Renal cortex interstitium (tissue), 11 donors: ENCODE data around the gene PRR18. TPM values are rescaled to one million over a fixed set of nuclear protein-coding genes. Genes with fewer than 3 reads are reported as not detected.

Source experiments
- DNase-seq, 11 donors: peaks; one replicate each; pipeline ENCODE4 v3.0.0-alpha.2; 2013; ENCODE audit warnings: low read depth in 9 of 11, low spot score in 4 of 11; ENCODE audit errors: extremely low read depth in 1 of 11
- polyA plus RNA-seq, 3 donors: library from polyadenylated mRNA; unstranded; fragments of 120-200 nt; gene quantifications; one replicate each; pipeline ENCODE4 v1.2.1, GENCODE V29; 2013; ENCODE audit not compliant: insufficient read length in 3 of 3

The PRR18 gene
- polyA plus RNA-seq, 3 donors: 0.22 to 0.45 (median 0.27) TPM

- no peak for DNase-seq
Observed at GRCh38 chr6:166258854-166259276, 49.3 kb downstream of the PRR18 start.

GRCh38 chr6:166257911-166258318 is 50.3 kb downstream of the PRR18 start:
- no peak for DNase-seq

Other genes with a start within 250 kb of the PRR18 start
- under 1 TPM in 2 of 3 donors, not detected in 1; 0.06 to 0.09 TPM for gene TBXT, start 140.5 kb downstream of the PRR18 start, polyA plus RNA-seq
- 10 to 100 TPM; 59.6 to 81.0 (median 68.2) TPM for gene SFT2D1, start 34.2 kb upstream of the PRR18 start, polyA plus RNA-seq
- 10 to 100 TPM; 67.9 to 99.8 (median 73.5) TPM for gene MPC1, start 74.5 kb upstream of the PRR18 start, polyA plus RNA-seq